ENCODE data around the gene GRIA1.

The GRIA1 gene

DNA sequence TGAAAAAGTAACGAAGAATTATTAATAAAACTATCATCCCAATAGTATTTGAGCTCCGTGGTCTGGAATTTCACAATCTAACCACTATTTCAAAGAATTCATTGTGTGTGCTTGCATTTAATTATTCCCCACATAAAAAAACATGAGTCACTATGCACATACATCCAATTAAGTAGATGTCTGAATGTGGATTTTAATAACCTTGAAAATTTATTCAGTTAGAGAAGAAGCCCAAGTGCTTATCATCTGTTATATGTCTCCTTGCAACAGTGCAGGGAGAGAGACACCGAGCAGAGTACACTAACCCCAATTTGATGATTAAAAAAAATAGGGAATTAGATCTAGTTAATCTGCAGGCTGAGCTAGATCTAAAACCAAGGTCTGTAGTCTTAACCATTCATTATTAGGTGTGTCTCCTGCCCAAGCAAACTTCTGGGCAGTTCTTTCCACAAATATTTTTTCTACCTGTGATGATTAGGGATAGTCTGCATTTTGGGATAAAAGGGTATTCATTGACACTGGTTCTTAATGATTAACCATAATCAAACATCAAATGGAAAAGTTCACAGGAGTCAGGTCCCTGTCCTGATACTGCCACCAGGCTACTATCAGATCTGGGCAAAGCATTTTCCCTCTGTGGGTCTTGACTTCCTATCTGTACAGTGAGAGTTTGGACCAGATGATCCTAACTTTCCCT is 164.2 kb downstream of the GRIA1 start:
- in situ Hi-C loops (cut with MboI; ENCODE audit: low sequenced_read_pairs): no loop called here

DNA sequence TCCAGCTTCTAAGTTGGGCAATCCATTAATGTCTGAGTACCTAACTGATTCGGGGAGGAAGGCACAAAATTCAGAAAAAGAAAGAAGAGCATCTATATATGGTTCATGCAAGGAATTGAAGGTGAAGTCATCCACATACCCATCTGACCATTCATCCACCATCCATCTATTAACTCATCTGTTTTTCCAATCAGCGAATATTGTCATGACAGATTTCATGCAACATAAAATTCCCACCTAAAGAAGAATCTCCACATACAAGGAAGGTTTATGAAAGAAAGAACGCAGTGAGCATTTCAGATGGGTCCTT is 164.7 kb downstream of the GRIA1 start:
- in situ Hi-C loops (cut with MboI; ENCODE audit: low sequenced_read_pairs): no loop called here

GRCh38 chr5:153658149-153658548 is 167.7 kb downstream of the GRIA1 start:
- in situ Hi-C loops (cut with MboI; ENCODE audit: low sequenced_read_pairs): no loop called here

GRCh38 chr5:153658606-153659005 is 168.1 kb downstream of the GRIA1 start:
- in situ Hi-C loops (cut with MboI; ENCODE audit: low sequenced_read_pairs): no loop called here

- in situ Hi-C loops (cut with MboI; ENCODE audit: low sequenced_read_pairs): no loop called here
Measured at GRCh38 chr5:153659039-153659736, 168.7 kb downstream of the GRIA1 start.

GRCh38 chr5:153660919-153661318 is 170.4 kb downstream of the GRIA1 start:
- in situ Hi-C loops (cut with MboI; ENCODE audit: low sequenced_read_pairs): no loop called here

DNA sequence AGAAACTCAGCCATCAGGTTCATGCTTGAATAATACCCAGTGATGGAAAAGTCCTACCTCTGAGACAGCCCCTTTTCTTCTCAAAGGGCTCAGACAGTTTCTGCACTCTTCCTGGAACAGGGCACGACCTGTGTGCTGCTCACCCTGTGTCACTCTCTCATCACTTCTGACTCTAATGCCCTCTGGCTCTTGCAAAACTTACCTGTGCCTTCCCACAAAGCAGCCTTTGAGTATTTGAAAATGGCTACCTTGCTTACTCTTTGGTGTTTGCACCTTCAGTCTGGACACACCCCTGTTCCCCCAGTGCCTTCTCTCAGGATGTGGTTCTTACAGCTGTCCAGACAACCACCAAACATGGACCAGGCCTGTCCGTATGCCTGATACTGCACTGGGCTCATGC is 171.4 kb downstream of the GRIA1 start:
- in situ Hi-C loops (cut with MboI; ENCODE audit: low sequenced_read_pairs): no loop called here

DNA sequence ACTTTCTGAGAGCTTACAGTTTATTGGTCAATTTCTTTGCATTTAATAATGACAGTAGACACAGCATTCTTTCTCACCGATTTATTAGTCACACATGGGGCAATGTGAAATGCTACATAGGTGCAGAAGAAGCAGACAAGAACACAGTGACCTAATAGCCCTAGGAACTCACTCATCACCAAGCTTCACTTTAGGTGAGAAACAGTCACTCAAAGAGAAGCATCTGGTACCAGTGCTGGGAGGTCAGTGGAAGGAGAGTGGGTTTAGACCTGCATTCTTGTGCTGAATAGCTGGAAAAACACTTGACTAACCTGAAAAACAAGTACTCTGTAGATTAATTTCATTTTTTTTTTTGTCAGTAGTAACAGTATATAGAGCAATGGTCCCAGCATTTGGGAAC is 179.6 kb downstream of the GRIA1 start:
- in situ Hi-C loops (cut with MboI; ENCODE audit: low sequenced_read_pairs): no loop called here

GRCh38 chr5:153671653-153672346 is 181.3 kb downstream of the GRIA1 start:
- in situ Hi-C loops (cut with MboI; ENCODE audit: low sequenced_read_pairs): no loop called here

DNA sequence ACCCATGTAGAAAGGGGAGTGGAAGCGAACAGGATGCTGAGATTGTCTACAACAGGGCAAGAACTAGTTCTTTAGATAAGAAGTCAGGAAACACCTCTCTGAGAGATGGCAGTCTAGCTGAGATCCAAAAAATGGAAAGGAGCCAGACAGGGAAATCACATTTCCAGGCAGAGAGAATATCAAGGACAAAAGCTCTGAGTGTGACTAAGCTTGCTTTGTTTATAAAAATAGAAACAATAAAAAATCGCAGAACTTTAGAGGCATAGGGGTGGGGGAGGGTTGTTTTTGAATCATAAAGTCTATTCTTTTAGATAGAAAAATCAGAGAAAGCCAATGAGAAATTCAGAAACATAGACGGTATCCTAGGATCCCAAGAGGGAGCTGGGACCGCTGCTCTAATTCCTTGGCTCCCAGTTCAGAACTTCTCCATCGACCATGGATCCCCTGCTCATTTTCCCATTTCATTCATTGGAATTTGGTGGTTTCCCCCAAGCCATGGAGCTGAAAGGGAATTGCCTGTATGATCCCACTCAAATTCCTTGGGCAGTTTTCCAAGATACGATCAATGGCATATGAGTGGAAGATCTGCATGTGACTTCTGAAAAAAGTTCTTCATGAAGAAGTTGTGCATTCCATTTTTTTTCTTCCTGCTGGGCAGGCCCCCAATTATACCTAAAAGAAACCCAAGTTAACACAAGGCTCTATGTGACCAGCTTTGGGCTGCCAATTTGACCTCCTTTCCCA is 182.0 kb downstream of the GRIA1 start:
- in situ Hi-C loops (cut with MboI; ENCODE audit: low sequenced_read_pairs): no loop called here

DNA sequence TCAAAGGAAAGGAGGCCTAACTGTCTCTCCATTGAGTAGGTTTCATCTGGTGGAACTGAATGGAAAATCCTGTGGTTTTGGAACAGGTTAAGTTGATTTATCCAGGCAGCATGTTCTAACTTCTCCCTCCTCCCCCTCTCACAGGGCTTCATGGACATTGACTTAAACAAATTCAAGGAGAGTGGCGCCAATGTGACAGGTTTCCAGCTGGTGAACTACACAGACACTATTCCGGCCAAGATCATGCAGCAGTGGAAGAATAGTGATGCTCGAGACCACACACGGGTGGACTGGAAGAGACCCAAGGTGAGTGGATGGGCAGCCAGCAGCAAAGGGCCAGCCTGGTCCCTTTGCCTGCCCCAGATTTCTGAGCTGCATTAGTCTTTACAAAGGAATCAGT is 183.9 kb downstream of the GRIA1 start:
- in situ Hi-C loops (cut with MboI; ENCODE audit: low sequenced_read_pairs): no loop called here

GRCh38 chr5:153676406-153676805 is 185.9 kb downstream of the GRIA1 start:
- in situ Hi-C loops (cut with MboI; ENCODE audit: low sequenced_read_pairs): no loop called here

- in situ Hi-C loops (cut with MboI; ENCODE audit: low sequenced_read_pairs): no loop called here
Measured at GRCh38 chr5:153676821-153677220, 186.4 kb downstream of the GRIA1 start.

DNA sequence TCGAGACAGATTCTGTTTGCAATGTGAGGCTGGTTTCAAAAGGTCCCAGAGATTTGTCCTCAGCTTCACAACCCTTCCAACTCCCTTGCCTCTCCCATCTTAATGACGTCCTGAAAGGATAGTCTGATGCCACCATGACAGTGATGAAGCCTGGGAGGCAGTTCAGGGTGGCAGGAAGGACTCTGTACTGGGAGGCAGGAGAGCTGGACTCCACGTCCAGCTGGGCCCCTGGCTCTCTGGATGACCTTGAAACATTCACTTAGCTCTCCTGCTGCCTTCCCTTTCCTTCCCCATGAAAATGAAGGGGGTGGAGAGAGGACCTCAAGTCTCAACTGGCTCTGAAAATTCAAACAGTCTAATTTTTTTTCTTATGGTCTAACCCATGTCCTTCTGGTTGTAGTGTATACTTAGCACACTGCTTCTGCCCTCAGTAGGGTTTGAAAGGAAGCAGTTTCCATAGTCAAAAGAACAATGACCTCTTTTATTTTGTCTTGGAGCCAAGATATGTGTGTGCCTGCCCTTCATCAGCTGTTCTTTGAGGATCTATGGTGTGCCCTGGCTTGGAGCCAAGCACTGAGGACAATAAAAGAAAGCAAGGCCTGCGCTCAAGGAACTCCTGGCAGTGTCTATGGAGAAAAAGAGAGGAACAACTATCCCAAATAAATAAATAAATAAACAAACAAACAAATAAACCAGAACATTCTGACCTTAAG is 188.3 kb downstream of the GRIA1 start:
- in situ Hi-C loops (cut with MboI; ENCODE audit: low sequenced_read_pairs): no loop called here

- in situ Hi-C loops (cut with MboI; ENCODE audit: low sequenced_read_pairs): no loop called here
Measured at GRCh38 chr5:153690236-153690635, 199.8 kb downstream of the GRIA1 start.

GRCh38 chr5:153696256-153696655 is 205.8 kb downstream of the GRIA1 start:
- in situ Hi-C loops (cut with MboI; ENCODE audit: low sequenced_read_pairs): no loop called here

GRCh38 chr5:153699035-153699434 is 208.6 kb downstream of the GRIA1 start:
- in situ Hi-C loops (cut with MboI; ENCODE audit: low sequenced_read_pairs): no loop called here

GRCh38 chr5:153700940-153701339 is 210.5 kb downstream of the GRIA1 start:
- in situ Hi-C loops (cut with MboI; ENCODE audit: low sequenced_read_pairs): no loop called here

DNA sequence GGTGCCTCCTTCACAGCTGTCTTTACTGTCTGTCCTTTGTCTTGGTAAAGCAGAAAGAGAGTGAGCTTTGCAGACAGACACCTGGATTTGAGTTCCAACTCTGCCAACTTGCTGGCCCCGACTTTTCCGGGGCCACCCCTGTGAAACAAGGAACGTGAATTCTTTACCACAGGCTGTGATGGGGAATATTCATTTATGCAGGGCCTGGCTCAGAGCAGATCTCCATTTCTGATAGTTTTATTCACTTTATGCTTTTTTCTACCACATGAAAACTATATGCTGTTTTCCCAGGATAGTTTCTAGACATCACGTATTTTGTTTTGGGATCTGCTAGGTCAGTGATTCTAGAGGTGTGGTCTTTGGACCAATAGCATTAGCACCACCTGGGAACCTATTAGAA is 211.8 kb downstream of the GRIA1 start:
- in situ Hi-C loops (cut with MboI; ENCODE audit: low sequenced_read_pairs): no loop called here

- in situ Hi-C loops (cut with MboI; ENCODE audit: low sequenced_read_pairs): no loop called here
Measured at GRCh38 chr5:153704110-153704509, 213.6 kb downstream of the GRIA1 start.

GRCh38 chr5:153707626-153708025 is 217.2 kb downstream of the GRIA1 start:
- in situ Hi-C loops (cut with MboI; ENCODE audit: low sequenced_read_pairs): no loop called here
